Measurements from ENCODE around the gene DEXI. TPM values are rescaled to one million over a fixed set of nuclear protein-coding genes. Genes with fewer than 3 reads are reported as not detected.
A peak's percentile ranks its signal among the peaks of the same experiment; 100 is the strongest.

DEXI gene
- total RNA-seq (10 to 100 TPM; 71.9 to 95.1 (median 83.1) TPM), polyA plus RNA-seq (100 to 1,000 TPM in 2 of 3 donors, 10 to 100 TPM in 1; 98.9 to 122 (median 104) TPM)
- long read RNA-seq, donor 1, full-length matches to known transcripts: 72 of 79 reads
- long read RNA-seq, donor 1, partial matches to known transcripts: 1 of 79 reads
- long read RNA-seq, donor 1, other reads (novel, unspliced or antisense): 6 of 79 reads
- long read RNA-seq, donor 2, full-length matches to known transcripts: 210 of 216 reads
- long read RNA-seq, donor 2, partial matches to known transcripts: 2 of 216 reads
- long read RNA-seq, donor 2, other reads (novel, unspliced or antisense): 4 of 216 reads

DNA sequence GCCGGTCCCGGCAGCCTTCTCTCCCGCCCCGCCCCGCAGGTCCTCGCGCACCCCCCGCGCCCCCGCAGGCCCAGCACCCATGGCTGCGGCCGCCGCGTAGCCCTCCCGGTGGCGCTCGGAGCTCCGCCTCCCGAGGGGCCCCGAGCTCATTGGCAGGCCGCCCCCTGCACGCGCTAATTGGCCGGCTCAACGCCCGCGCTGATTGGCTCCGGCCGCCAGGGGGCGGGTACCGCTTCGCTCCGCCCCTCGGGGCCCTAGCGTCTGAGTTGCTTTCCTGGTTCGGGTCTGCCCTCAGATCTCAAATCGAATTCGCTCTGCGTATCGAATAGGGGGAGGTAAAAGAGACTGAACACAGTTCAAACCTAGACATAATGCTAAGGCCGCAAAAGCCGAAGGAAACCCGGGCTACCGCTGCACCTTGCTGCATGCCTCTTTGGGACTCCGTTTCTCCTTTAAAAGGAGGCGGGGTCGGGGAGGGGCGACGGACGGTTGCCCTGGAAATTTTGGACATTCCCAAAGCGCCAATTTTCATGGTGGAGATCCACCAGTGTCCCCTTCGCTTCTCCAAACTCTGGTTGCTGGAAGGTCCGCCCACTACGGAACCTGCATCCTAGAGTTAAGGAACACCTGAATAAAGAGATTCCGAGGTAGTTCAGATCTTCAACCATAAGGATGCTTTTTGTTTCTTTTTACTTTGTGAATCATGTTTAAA, at the start of gene DEXI:
Gene DEXI (minus strand): TSS at position 117 of the 712 bp plus-strand sequence. CDS start 463 bp downstream, outside the sequence.
- DNase-seq (peak; percentile 96 to 98), ATAC-seq (peak; percentile 76 to 81 (median 79))
- H3K27ac ChIP-seq: peak within 1 kb of the TSS; percentile 91
- H3K4me1 ChIP-seq: peaks cover 59% of the 10 kb centered on the region
- no peaks in the 10 kb centered on the region for H3K27me3 ChIP-seq (ENCODE audit: insufficient read depth in 3 of 3, low read length in 2 of 3)
- no peaks in the 10 kb centered on the region for H3K9me3 ChIP-seq
- TF ChIP-seq, protein P1, sequence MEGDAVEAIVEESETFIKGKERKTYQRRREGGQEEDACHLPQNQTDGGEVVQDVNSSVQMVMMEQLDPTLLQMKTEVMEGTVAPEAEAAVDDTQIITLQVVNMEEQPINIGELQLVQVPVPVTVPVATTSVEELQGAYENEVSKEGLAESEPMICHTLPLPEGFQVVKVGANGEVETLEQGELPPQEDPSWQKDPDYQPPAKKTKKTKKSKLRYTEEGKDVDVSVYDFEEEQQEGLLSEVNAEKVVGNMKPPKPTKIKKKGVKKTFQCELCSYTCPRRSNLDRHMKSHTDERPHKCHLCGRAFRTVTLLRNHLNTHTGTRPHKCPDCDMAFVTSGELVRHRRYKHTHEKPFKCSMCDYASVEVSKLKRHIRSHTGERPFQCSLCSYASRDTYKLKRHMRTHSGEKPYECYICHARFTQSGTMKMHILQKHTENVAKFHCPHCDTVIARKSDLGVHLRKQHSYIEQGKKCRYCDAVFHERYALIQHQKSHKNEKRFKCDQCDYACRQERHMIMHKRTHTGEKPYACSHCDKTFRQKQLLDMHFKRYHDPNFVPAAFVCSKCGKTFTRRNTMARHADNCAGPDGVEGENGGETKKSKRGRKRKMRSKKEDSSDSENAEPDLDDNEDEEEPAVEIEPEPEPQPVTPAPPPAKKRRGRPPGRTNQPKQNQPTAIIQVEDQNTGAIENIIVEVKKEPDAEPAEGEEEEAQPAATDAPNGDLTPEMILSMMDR (IDR thresholded peaks at IDR 0.05): peak; percentile 29
- H3K36me3 ChIP-seq (ENCODE audit: insufficient read depth in 1 of 2, low read depth in 1 of 2): no peaks in the 10 kb centered on the region
- H3K4me3 ChIP-seq: peak within 1 kb of the TSS; percentile 86
- intact Hi-C loops (cut with DNase I): no loop called here
- 4 to 8% (median 4%) methylated on average over 40 to 55 of the region's 55 CpGs for WGBS, 3 donors

DNA sequence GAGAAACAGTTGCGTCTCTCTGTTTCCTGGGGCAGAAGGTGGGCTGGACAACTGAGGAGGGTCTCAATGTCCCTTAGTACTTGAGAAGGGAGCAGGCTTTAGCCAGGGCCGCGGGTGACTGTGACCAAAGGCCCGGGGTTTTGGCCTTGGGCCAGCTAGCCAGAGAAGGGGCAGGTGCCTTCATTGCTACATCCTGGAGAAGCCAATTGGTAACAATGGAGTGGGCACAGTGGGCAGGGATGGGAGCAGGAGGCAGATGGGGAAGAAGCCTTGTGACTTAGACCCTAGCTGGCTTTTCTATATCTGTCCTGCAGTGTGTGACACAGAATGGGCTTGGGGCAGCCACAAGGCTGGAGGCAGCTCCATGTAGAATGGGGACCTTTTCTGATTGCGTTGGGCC, 48.1 kb upstream of the DEXI start:
- H3K27ac ChIP-seq: no peak overlapping the region
- TF ChIP-seq, protein P1 (IDR thresholded peaks at IDR 0.05): no peak
- H3K27me3 ChIP-seq (ENCODE audit: insufficient read depth in 3 of 3, low read length in 2 of 3): no peaks in the 10 kb centered on the region
- 68 to 74% (median 71%) methylated on average over 5 of the region's 5 CpGs for WGBS, 3 donors
- ATAC-seq: no peak
- no peaks in the 10 kb centered on the region for H3K4me1 ChIP-seq
- no peaks in the 10 kb centered on the region for H3K9me3 ChIP-seq
- H3K4me3 ChIP-seq: no peak overlapping the region
- intact Hi-C loops (cut with DNase I): no loop called here
- peaks cover 0 to 30% of the 10 kb centered on the region in 2 donors for H3K36me3 ChIP-seq (ENCODE audit: insufficient read depth in 1 of 2, low read depth in 1 of 2)
- DNase-seq: no peak

DNA sequence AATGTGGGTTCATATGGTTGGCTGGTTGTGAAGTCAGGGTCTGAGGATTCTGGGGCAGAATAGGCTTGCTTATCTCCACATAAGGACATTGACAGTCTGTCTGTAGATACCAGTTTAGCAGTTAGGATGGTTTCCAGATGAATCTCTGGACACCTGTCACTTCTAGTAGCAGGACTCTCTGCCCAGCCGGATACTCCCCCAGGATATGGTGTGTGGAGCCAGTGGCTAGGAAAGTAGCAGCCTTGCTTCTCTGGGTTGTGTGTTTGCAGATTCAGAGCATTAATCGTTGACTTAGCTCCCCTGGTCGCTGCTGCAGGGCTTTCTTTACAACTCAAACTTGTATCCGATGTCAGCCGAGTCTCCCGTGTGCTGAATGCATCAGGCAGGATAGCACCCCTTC, 47.3 kb upstream of the DEXI start:
- Histone ChIP-seq H3K9me3 (no peaks in the 10 kb centered on the region), H3K4me3 (no peak overlapping the region), H3K36me3 (ENCODE audit: insufficient read depth in 1 of 2, low read depth in 1 of 2) (peaks cover 0 to 29% of the 10 kb centered on the region in 2 donors), H3K4me1 (no peaks in the 10 kb centered on the region), H3K27me3 (ENCODE audit: insufficient read depth in 3 of 3, low read length in 2 of 3) (no peaks in the 10 kb centered on the region), H3K27ac (no peak overlapping the region)
- no peak for DNase-seq
- intact Hi-C loops (cut with DNase I): no loop called here
- 58 to 73% (median 66%) methylated on average over 6 of the region's 6 CpGs for WGBS, 3 donors
- no peak for ATAC-seq
- TF ChIP-seq, protein P1 (IDR thresholded peaks at IDR 0.05): no peak

DNA sequence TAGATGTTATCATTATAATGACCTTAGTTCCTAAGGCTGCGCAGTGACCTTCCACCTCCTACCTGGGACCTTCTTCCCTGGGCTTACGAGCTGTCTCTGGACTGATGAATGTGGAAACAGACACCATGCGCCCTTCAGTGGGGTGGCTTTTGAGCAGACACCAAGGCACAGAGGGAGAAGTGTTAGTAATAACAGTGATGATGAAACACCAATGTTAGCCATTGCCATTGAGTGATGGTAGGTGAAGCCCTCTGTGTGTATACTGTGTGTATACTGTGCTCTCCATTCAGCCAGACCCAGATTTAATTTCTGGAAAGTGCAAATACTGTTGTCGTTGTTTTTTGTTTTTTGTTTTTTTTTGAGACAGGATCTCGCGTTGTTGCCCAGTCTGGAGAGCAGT, 46.6 kb upstream of the DEXI start:
- WGBS, 3 donors: 75 to 83% (median 80%) methylated on average over 6 of the region's 6 CpGs
- H3K27me3 ChIP-seq (ENCODE audit: insufficient read depth in 3 of 3, low read length in 2 of 3): no peaks in the 10 kb centered on the region
- ATAC-seq (no peak), DNase-seq (no peak)
- TF ChIP-seq, protein P1 (IDR thresholded peaks at IDR 0.05): no peak
- H3K36me3 ChIP-seq (ENCODE audit: insufficient read depth in 1 of 2, low read depth in 1 of 2): peaks cover 0 to 28% of the 10 kb centered on the region in 2 donors
- no peak overlapping the region for H3K27ac ChIP-seq
- intact Hi-C loops (cut with DNase I): no loop called here
- H3K9me3 ChIP-seq: no peaks in the 10 kb centered on the region
- H3K4me1 ChIP-seq: no peaks in the 10 kb centered on the region
- no peak overlapping the region for H3K4me3 ChIP-seq

Measured in psoas muscle (tissue), 8 donors.